Parathyroid adenoma (tissue), 2 donors: ENCODE measurements around the gene ATP1A1.

Source experiments
- H2AFZ ChIP-seq: fragments of 300-600 bp; sonication (generic); one replicate; pipeline ENCODE4 v1.7.0; 2017; ENCODE audit warnings: antibody characterized with exemption, mild to moderate bottlenecking
- H3K27ac ChIP-seq: fragments of 300-600 bp; sonication (generic); one replicate; pipeline ENCODE4 v1.7.0; 2017
- H3K27me3 ChIP-seq: fragments of 300-600 bp; sonication (generic); one replicate; pipeline ENCODE4 v1.7.0; 2017; ENCODE audit warnings: low read length; ENCODE audit not compliant: control insufficient read depth, insufficient read depth
- H3K36me3 ChIP-seq: fragments of 300-600 bp; sonication (generic); one replicate; pipeline ENCODE4 v1.7.0; 2017; ENCODE audit warnings: low read length; ENCODE audit not compliant: control insufficient read depth, insufficient read depth
- H3K4me1 ChIP-seq: fragments of 300-600 bp; sonication (generic); one replicate; pipeline ENCODE4 v1.7.0; 2017; ENCODE audit warnings: control low read depth
- H3K4me2 ChIP-seq: fragments of 300-600 bp; sonication (generic); one replicate; pipeline ENCODE4 v1.7.0; 2017; ENCODE audit warnings: low read length
- H3K4me3 ChIP-seq: fragments of 300-600 bp; sonication (generic); one replicate; pipeline ENCODE4 v1.7.0; 2017; ENCODE audit warnings: low read depth, low read length
- H3K79me2 ChIP-seq: fragments of 300-600 bp; sonication (generic); one replicate; pipeline ENCODE4 v1.7.0; 2017; ENCODE audit warnings: control low read depth
- H3K9ac ChIP-seq: fragments of 300-600 bp; sonication (generic); one replicate; pipeline ENCODE4 v1.7.0; 2017; ENCODE audit warnings: mild to moderate bottlenecking
- H3K9me3 ChIP-seq: fragments of 300-600 bp; sonication (generic); one replicate; pipeline ENCODE4 v1.7.0; 2017; ENCODE audit warnings: low read length; ENCODE audit not compliant: control insufficient read depth
- TF ChIP-seq, protein P1 (sequence below): fragments of 300-600 bp; sonication (generic); IDR thresholded peaks from one replicate; pipeline ENCODE4 v1.7.0; 2017; ENCODE audit warnings: antibody characterized with exemption, mild to moderate bottlenecking
- donor health status: primary hyperparathyroidism.

Gene ATP1A1

DNA sequence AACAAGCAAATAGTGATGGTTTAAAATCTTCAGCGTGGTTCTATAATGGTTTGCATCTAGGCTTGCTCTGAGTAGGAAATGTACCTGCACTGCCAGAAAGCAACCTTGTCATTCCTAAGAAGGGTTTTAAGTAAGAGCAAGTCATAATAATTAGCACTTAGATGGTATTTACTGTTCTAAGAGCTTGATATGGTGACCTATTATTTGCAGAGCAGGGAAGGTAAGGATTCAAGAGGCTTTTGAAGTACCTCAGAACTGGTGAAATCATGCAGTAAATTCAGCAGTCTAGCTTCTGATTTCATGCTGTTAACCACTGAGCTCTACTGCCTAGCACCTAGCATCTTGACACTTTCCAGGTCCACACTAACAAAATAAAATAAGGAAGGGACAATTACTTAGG is 23.7 kb downstream of the ATP1A1 start:
- Histone ChIP-seq H3K36me3 (peaks cover 11% of the 10 kb centered on the region), H3K79me2 (no peaks in the 10 kb centered on the region), H3K27me3 (no peaks in the 10 kb centered on the region), H3K27ac (no peak overlapping the region), H3K4me1 (peaks cover under 1% of the 10 kb centered on the region), H3K9me3 (no peaks in the 10 kb centered on the region), H3K4me2 (no peak overlapping the region), H2AFZ (no peak overlapping the region), H3K9ac (no peak overlapping the region), H3K4me3 (no peak overlapping the region)
- TF ChIP-seq, protein P1, sequence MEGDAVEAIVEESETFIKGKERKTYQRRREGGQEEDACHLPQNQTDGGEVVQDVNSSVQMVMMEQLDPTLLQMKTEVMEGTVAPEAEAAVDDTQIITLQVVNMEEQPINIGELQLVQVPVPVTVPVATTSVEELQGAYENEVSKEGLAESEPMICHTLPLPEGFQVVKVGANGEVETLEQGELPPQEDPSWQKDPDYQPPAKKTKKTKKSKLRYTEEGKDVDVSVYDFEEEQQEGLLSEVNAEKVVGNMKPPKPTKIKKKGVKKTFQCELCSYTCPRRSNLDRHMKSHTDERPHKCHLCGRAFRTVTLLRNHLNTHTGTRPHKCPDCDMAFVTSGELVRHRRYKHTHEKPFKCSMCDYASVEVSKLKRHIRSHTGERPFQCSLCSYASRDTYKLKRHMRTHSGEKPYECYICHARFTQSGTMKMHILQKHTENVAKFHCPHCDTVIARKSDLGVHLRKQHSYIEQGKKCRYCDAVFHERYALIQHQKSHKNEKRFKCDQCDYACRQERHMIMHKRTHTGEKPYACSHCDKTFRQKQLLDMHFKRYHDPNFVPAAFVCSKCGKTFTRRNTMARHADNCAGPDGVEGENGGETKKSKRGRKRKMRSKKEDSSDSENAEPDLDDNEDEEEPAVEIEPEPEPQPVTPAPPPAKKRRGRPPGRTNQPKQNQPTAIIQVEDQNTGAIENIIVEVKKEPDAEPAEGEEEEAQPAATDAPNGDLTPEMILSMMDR, result no peak

DNA sequence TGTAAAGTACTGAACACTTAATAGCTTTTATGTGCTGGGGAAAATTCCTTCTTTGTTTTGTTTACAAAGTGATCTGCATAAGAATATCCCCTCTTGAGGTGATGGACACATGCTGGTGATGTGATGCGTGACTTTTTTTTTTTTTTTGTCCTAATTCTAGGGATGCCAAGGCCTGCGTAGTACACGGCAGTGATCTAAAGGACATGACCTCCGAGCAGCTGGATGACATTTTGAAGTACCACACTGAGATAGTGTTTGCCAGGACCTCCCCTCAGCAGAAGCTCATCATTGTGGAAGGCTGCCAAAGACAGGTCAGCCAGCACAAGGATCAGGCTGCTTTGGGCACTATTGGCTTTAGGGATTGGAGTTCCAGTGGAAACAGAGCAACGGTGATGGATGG is 24.7 kb downstream of the ATP1A1 start:
- H3K4me3 ChIP-seq, result no peak overlapping the region
- H3K9me3 ChIP-seq, result no peaks in the 10 kb centered on the region
- no peak overlapping the region for H3K27ac ChIP-seq
- H3K9ac ChIP-seq, result no peak overlapping the region
- no peaks in the 10 kb centered on the region for H3K27me3 ChIP-seq
- TF ChIP-seq, protein P1, result no peak
- peaks cover 11% of the 10 kb centered on the region for H3K36me3 ChIP-seq
- H3K4me2 ChIP-seq, result no peak overlapping the region
- H2AFZ ChIP-seq, result no peak overlapping the region
- no peaks in the 10 kb centered on the region for H3K4me1 ChIP-seq
- H3K79me2 ChIP-seq, result no peaks in the 10 kb centered on the region

DNA sequence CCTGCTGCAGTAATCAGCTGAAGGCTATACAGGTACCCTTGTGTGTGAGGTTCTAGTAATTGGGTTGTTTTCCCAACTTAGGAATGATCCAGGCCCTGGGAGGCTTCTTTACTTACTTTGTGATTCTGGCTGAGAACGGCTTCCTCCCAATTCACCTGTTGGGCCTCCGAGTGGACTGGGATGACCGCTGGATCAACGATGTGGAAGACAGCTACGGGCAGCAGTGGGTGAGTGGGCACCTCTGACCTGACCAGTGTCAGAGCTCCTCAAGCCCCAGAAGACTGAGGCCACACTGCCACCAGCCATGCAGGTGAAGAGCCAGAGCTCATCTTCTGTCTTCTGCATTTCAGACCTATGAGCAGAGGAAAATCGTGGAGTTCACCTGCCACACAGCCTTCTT is 27.7 kb downstream of the ATP1A1 start:
- Histone ChIP-seq H3K27me3 (no peaks in the 10 kb centered on the region), H2AFZ (no peak overlapping the region), H3K9me3 (no peaks in the 10 kb centered on the region), H3K4me1 (no peaks in the 10 kb centered on the region), H3K4me3 (no peak overlapping the region), H3K27ac (no peak overlapping the region), H3K9ac (no peak overlapping the region), H3K36me3 (peaks cover 11% of the 10 kb centered on the region), H3K4me2 (no peak overlapping the region), H3K79me2 (no peaks in the 10 kb centered on the region)
- TF ChIP-seq, protein P1, result no peak

DNA sequence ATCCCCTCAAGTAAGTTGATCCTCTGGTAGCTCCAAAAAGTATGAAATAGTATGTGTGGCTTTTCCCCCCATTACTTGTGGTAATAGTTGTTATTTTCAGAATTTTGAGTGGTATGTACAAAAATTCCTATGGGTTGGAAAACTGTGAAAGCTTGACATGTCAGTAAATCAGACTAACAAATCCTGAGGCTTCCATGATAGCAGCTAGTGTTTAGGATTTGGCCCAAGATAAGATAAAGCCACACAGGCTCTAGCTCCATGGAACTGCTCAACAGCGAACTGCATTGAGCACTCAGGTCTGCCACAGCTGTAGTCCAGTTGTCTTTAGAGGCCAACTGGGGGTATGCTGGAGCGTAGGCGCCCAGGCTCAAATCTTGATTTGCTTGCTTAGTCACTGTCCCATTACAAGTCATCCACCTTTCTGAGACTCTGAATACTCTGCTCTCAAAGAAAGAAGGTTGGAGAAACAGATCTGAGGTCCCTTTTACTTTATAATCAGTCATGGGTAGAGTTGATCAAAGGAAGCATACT is 28.7 kb downstream of the ATP1A1 start:
- H3K79me2 ChIP-seq, result no peaks in the 10 kb centered on the region

DNA sequence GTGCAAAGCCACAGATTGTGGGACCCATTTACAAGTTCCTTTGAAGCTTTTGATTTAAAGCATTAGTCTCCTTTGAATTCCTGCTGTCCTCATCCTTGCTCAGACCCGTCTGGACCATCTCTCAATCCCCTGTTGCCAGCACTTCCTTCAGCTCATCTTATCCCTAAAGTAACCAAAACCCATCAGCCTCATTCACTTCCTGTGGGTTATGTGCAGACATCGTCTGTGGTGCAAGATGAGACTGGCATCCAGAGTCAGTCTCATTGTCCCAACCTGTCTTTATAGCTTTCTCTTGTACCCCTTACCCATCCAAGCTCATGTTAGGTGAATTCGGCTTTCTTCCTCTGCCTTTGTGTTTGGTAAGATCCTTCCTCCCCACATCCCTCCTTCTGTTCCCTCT is 29.3 kb downstream of the ATP1A1 start:
- Histone ChIP-seq H3K9ac (no peak overlapping the region), H3K27ac (no peak overlapping the region), H3K9me3 (no peaks in the 10 kb centered on the region), H3K27me3 (no peaks in the 10 kb centered on the region), H3K4me2 (no peak overlapping the region), H3K4me3 (no peak overlapping the region), H2AFZ (no peak overlapping the region), H3K4me1 (no peaks in the 10 kb centered on the region), H3K36me3 (peaks cover 5% of the 10 kb centered on the region), H3K79me2 (no peaks in the 10 kb centered on the region)
- TF ChIP-seq, protein P1, result no peak

More for the DNA sequence above, 28.7 kb downstream of the ATP1A1 start:
- Histone ChIP-seq H3K9ac (no peak overlapping the region), H3K36me3 (peaks cover 5% of the 10 kb centered on the region), H3K27me3 (no peaks in the 10 kb centered on the region), H3K4me1 (no peaks in the 10 kb centered on the region), H3K9me3 (no peaks in the 10 kb centered on the region), H3K4me2 (no peak overlapping the region), H2AFZ (no peak overlapping the region), H3K27ac (no peak overlapping the region), H3K4me3 (no peak overlapping the region)
- TF ChIP-seq, protein P1, result no peak
